ENCODE measurements around the gene SFT2D3. TPM values are rescaled to one million over a fixed set of nuclear protein-coding genes. Genes with fewer than 3 reads are reported as not detected.

Gene SFT2D3
- total RNA-seq, 2 experiments from 2014 or later, result 4.8 to 5.5 TPM

DNA sequence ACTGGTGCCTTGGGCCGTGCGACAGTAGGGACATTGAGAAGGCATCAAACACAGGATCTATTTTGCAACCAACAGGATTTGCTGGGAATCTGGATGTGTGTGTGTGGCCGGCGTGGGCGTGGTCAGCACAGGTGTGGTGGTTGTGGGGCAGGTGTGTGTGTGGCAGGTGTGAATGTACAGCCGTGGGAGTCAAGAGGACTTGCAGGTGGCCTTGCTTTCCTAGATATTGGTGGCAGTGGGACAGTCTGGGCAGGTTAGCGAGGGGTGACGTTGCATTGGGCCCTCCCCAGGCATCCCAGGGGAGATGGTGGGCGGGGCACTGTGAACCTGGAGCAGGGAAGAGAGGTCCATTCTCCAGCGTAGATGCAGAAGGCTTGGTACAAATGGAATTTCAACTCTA is 22.8 kb upstream of the SFT2D3 start:
- H3K27me3 Mint-ChIP-seq (ENCODE audit: low read depth), result peaks cover 46% of the 10 kb centered on the region
- ATAC-seq (no peak), DNase-seq (no peak)
- CTCF ChIA-PET, result no interaction called here
- POLR2A ChIA-PET, result no interaction called here
- peaks cover 6% of the 10 kb centered on the region for H3K4me1 Mint-ChIP-seq (ENCODE audit: low read depth)
- H3K9me3 Mint-ChIP-seq (ENCODE audit: insufficient read depth), result no peaks in the 10 kb centered on the region
- no peak overlapping the region for H3K4me3 Mint-ChIP-seq
- H3K27ac Mint-ChIP-seq, result no peak overlapping the region
- peaks cover 2% of the 10 kb centered on the region for H3K36me3 Mint-ChIP-seq (ENCODE audit: low read depth)

GRCh38 chr2:127678991-127679390 is 22.3 kb upstream of the SFT2D3 start:
- no peak overlapping the region for H3K4me3 Mint-ChIP-seq
- H3K27ac Mint-ChIP-seq, result no peak overlapping the region
- ATAC-seq (no peak), DNase-seq (no peak)
- CTCF ChIA-PET, result no interaction called here
- no peaks in the 10 kb centered on the region for H3K9me3 Mint-ChIP-seq (ENCODE audit: insufficient read depth)
- H3K4me1 Mint-ChIP-seq (ENCODE audit: low read depth), result peaks cover 6% of the 10 kb centered on the region
- POLR2A ChIA-PET, result no interaction called here
- H3K36me3 Mint-ChIP-seq (ENCODE audit: low read depth), result peaks cover 2% of the 10 kb centered on the region
- peaks cover 41% of the 10 kb centered on the region for H3K27me3 Mint-ChIP-seq (ENCODE audit: low read depth)

- H3K4me3 Mint-ChIP-seq, result no peak overlapping the region
- CTCF ChIA-PET, result interaction anchor here (2.0 kb wide), 1 partner anchor 88 kb away, joined by 6 read pairs; no protein-coding TSS in a partner anchor
- no peaks in the 10 kb centered on the region for H3K9me3 Mint-ChIP-seq (ENCODE audit: insufficient read depth)
- H3K27me3 Mint-ChIP-seq (ENCODE audit: low read depth), result peaks cover 37% of the 10 kb centered on the region
- ATAC-seq, result no peak
- H3K27ac Mint-ChIP-seq, result no peak overlapping the region
- DNase-seq, result no peak
- peaks cover 2% of the 10 kb centered on the region for H3K4me1 Mint-ChIP-seq (ENCODE audit: low read depth)
- POLR2A ChIA-PET, result no interaction called here
- H3K36me3 Mint-ChIP-seq (ENCODE audit: low read depth), result no peaks in the 10 kb centered on the region
These were observed 21.5 kb upstream of the SFT2D3 start for GRCh38 chr2:127679680-127680361.

DNA sequence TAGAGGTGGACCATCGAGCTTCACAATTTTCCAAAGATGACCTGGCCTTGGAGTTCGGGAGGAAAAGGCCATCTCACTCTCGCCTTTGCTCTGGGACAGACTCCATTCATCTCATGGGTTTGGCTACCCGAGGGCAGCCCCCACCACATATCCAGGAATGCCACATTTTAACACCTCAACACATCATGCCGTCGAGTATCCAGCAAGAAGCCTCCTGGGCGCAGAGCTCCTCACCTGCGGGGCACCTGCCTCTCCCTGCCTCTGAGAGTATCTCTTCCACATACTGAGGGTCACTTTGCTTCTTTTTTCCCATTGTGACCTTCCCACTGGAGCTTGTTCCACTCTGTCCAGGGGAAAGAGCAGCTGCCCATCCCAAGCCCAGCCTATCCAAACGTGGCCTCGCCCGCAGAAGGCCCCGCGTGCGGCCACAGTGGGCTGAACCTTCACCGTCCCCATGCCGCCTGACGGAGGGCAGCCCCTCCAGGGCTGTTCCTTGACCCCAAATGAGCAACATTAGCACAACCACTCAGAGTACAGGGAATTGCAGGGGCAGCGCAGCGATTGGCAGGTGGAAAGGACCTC is 20.5 kb upstream of the SFT2D3 start:
- no peak for DNase-seq
- POLR2A ChIA-PET, result no interaction called here
- H3K27me3 Mint-ChIP-seq (ENCODE audit: low read depth), result peaks cover 32% of the 10 kb centered on the region
- no peaks in the 10 kb centered on the region for H3K9me3 Mint-ChIP-seq (ENCODE audit: insufficient read depth)
- H3K4me3 Mint-ChIP-seq, result no peak overlapping the region
- ATAC-seq, result no peak
- H3K27ac Mint-ChIP-seq, result no peak overlapping the region
- peaks cover 2% of the 10 kb centered on the region for H3K4me1 Mint-ChIP-seq (ENCODE audit: low read depth)
- CTCF ChIA-PET, result interaction anchor here (2.0 kb wide), 1 partner anchor 89 kb away, joined by 6 read pairs; no protein-coding TSS in a partner anchor
- H3K36me3 Mint-ChIP-seq (ENCODE audit: low read depth), result no peaks in the 10 kb centered on the region

DNA sequence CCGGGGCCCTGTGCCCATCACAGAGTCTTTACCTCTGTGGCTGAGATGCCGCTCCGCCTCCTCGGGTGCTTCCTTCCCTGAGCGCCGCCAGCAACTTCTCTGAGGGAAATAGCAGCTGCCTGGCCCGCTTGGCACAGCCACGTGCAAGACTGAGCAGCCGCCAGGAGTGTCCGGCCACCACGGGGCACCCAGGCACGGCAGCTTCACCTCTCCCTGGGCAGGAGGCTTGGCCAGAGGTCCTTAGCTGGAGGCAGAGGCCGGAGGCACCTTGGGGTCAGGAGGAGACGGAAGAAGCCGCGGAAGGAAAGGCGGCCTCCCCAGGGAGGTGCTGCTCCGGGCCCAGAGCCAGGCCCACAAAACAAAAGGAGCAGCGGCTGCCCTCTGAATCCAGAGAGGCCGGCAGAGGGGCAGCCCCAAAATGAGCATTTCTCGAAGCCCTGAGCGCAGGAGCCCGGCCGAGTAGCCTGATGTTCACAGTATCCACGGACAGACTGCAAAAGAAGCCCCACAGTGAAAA is 20.0 kb upstream of the SFT2D3 start:
- Mint-ChIP-seq H3K36me3 (ENCODE audit: low read depth) (no peaks in the 10 kb centered on the region), H3K27ac (no peak overlapping the region), H3K9me3 (ENCODE audit: insufficient read depth) (no peaks in the 10 kb centered on the region), H3K4me3 (no peak overlapping the region), H3K27me3 (ENCODE audit: low read depth) (peaks cover 29% of the 10 kb centered on the region), H3K4me1 (ENCODE audit: low read depth) (peaks cover 2% of the 10 kb centered on the region)
- POLR2A ChIA-PET, result interaction anchor here (0.6 kb wide), 1 partner anchor 13 kb away, joined by 3 read pairs; no protein-coding TSS in a partner anchor
- DNase-seq (no peak), ATAC-seq (no peak)
- CTCF ChIA-PET, result interaction anchor here (2.0 kb wide), 1 partner anchor 90 kb away, joined by 6 read pairs; no protein-coding TSS in a partner anchor

DNA sequence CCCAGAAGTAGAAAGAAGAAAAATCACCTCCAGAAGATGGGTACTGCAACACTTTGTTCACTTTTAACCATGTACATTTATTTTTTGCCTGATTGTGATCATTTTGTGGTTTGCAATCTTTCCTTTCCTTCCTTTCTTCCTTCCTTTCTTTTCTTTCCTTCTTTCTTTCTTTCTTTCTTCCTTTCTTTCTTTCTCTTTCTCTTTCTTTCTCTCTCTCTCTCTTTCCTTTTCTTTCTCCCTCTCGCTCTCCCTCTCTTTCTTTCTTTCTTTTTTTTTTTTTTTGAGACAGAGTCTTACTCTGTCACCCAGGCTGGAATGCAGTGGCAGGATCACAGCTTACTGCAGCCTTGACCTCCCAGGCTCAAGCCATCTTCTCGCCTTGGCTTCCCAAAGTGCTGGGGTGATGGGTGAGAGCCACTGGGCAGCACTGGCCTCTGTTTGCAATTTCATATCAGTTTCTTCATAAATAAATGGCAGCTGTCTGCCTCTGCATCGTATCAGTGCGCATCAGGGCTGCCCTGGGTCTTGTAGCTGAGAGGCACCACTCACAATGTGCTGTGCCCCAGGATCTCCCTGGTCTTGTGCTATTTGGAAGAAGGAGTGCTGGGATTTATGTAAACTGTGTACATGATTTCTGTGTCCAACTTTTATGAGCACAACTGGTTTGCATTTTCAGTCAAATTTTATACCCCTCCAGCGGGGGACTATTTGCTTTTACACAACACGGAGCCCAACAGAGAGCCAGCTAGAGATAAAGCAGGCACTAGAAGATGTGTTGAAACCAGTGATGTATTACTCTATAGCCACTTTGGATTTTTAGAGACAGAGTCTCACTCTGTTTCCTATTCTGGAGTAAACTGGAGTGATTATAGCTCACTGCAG is 19.1 kb upstream of the SFT2D3 start:
- DNase-seq (no peak), ATAC-seq (no peak)
- H3K36me3 Mint-ChIP-seq (ENCODE audit: low read depth), result no peaks in the 10 kb centered on the region
- H3K4me3 Mint-ChIP-seq, result no peak overlapping the region
- no peak overlapping the region for H3K27ac Mint-ChIP-seq
- ChIA-PET CTCF (interaction anchor here (0.6 kb wide), 1 partner anchor 84 kb away, joined by 3 read pairs; no protein-coding TSS in a partner anchor), POLR2A (interaction anchor here (0.6 kb wide), 1 partner anchor 12 kb away, joined by 3 read pairs; no protein-coding TSS in a partner anchor)
- no peaks in the 10 kb centered on the region for H3K9me3 Mint-ChIP-seq (ENCODE audit: insufficient read depth)
- peaks cover 2% of the 10 kb centered on the region for H3K4me1 Mint-ChIP-seq (ENCODE audit: low read depth)
- H3K27me3 Mint-ChIP-seq (ENCODE audit: low read depth), result peaks cover 25% of the 10 kb centered on the region

DNA sequence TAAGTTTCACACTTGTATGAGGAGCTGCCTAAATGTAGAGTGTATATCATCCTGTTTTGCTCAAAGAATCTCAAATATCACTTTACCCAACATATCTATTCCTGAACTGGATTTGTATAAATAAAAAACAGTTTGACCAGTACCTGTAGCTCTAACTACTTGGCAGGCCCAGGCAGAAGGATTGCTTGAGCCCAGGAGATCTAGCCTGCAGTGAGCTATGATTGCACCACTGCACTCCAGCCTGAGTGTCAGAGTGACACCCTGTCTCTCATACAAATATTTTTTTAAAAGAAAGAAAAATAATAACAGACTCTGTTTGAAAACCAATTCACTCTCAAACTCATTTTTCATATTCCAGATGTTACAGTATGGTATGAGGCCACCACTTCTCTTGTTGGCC is 18.2 kb upstream of the SFT2D3 start:
- Mint-ChIP-seq H3K4me1 (ENCODE audit: low read depth) (peaks cover 2% of the 10 kb centered on the region), H3K27ac (no peak overlapping the region), H3K4me3 (no peak overlapping the region), H3K36me3 (ENCODE audit: low read depth) (no peaks in the 10 kb centered on the region), H3K9me3 (ENCODE audit: insufficient read depth) (no peaks in the 10 kb centered on the region), H3K27me3 (ENCODE audit: low read depth) (peaks cover 18% of the 10 kb centered on the region)
- POLR2A ChIA-PET, result no interaction called here
- DNase-seq (no peak), ATAC-seq (no peak)
- CTCF ChIA-PET, result interaction anchor here (0.6 kb wide), 1 partner anchor 83 kb away, joined by 3 read pairs; no protein-coding TSS in a partner anchor

- Mint-ChIP-seq H3K9me3 (ENCODE audit: insufficient read depth) (peaks cover 7% of the 10 kb centered on the region), H3K4me1 (ENCODE audit: low read depth) (peaks cover 2% of the 10 kb centered on the region), H3K4me3 (no peak overlapping the region), H3K27me3 (ENCODE audit: low read depth) (peaks cover 15% of the 10 kb centered on the region), H3K27ac (no peak overlapping the region), H3K36me3 (ENCODE audit: low read depth) (peaks cover 1% of the 10 kb centered on the region)
- ChIA-PET POLR2A (no interaction called here), CTCF (no interaction called here)
- DNase-seq (no peak), ATAC-seq (no peak)
These were observed 17.5 kb upstream of the SFT2D3 start for GRCh38 chr2:127683757-127684156.

- peaks cover 2% of the 10 kb centered on the region for H3K4me1 Mint-ChIP-seq (ENCODE audit: low read depth)
- peaks cover 10% of the 10 kb centered on the region for H3K9me3 Mint-ChIP-seq (ENCODE audit: insufficient read depth)
- POLR2A ChIA-PET, result no interaction called here
- H3K36me3 Mint-ChIP-seq (ENCODE audit: low read depth), result peaks cover 5% of the 10 kb centered on the region
- peaks cover 15% of the 10 kb centered on the region for H3K27me3 Mint-ChIP-seq (ENCODE audit: low read depth)
- H3K27ac Mint-ChIP-seq, result no peak overlapping the region
- no peak for ATAC-seq
- no peak overlapping the region for H3K4me3 Mint-ChIP-seq
- DNase-seq, result no peak
- CTCF ChIA-PET, result no interaction called here
These were observed 15.8 kb upstream of the SFT2D3 start for GRCh38 chr2:127685410-127686080.

- POLR2A ChIA-PET, result no interaction called here
- DNase-seq (no peak), ATAC-seq (no peak)
- H3K27me3 Mint-ChIP-seq (ENCODE audit: low read depth), result peaks cover 13% of the 10 kb centered on the region
- CTCF ChIA-PET, result no interaction called here
- H3K9me3 Mint-ChIP-seq (ENCODE audit: insufficient read depth), result peaks cover 16% of the 10 kb centered on the region
- peaks cover 10% of the 10 kb centered on the region for H3K36me3 Mint-ChIP-seq (ENCODE audit: low read depth)
- H3K4me3 Mint-ChIP-seq, result no peak overlapping the region
- H3K4me1 Mint-ChIP-seq (ENCODE audit: low read depth), result no peaks in the 10 kb centered on the region
- H3K27ac Mint-ChIP-seq, result no peak overlapping the region
These were observed 12.9 kb upstream of the SFT2D3 start for GRCh38 chr2:127688405-127688804.

GRCh38 chr2:127690696-127691095 is 10.6 kb upstream of the SFT2D3 start:
- no peak overlapping the region for H3K27ac Mint-ChIP-seq
- peaks cover 10% of the 10 kb centered on the region for H3K36me3 Mint-ChIP-seq (ENCODE audit: low read depth)
- ATAC-seq, result no peak
- no peaks in the 10 kb centered on the region for H3K4me1 Mint-ChIP-seq (ENCODE audit: low read depth)
- no peak overlapping the region for H3K4me3 Mint-ChIP-seq
- CTCF ChIA-PET, result interaction anchor here (6.5 kb wide), 1 partner anchor 99 kb away, joined by 36 read pairs; no protein-coding TSS in a partner anchor
- H3K27me3 Mint-ChIP-seq (ENCODE audit: low read depth), result peaks cover 11% of the 10 kb centered on the region
- POLR2A ChIA-PET, result no interaction called here
- H3K9me3 Mint-ChIP-seq (ENCODE audit: insufficient read depth), result peaks cover 16% of the 10 kb centered on the region
- DNase-seq, result no peak
